ENCODE data around the gene ST6GALNAC6.

DNA sequence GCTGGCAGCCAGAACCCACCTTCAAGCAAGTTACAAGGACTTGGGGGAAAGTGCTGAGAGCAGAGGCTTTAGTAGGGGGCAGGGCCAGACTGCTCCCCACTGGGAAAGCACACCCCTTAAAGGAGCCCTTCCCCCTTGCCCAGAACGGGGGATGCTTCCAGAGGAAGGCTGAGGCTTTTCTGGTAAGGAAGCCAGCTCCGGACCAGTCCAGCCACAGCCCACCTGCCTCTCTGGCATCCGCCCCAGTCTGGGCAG, 42.5 kb upstream of the ST6GALNAC6 start:
- no peak for TF ChIP-seq POLR2A (IDR thresholded peaks at IDR 0.05)
- TF ChIP-seq, protein P1, sequence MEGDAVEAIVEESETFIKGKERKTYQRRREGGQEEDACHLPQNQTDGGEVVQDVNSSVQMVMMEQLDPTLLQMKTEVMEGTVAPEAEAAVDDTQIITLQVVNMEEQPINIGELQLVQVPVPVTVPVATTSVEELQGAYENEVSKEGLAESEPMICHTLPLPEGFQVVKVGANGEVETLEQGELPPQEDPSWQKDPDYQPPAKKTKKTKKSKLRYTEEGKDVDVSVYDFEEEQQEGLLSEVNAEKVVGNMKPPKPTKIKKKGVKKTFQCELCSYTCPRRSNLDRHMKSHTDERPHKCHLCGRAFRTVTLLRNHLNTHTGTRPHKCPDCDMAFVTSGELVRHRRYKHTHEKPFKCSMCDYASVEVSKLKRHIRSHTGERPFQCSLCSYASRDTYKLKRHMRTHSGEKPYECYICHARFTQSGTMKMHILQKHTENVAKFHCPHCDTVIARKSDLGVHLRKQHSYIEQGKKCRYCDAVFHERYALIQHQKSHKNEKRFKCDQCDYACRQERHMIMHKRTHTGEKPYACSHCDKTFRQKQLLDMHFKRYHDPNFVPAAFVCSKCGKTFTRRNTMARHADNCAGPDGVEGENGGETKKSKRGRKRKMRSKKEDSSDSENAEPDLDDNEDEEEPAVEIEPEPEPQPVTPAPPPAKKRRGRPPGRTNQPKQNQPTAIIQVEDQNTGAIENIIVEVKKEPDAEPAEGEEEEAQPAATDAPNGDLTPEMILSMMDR (IDR thresholded peaks at IDR 0.05) = no peak

All from Peyer's patch (tissue), 4 donors.